Endothelial cell of umbilical vein (primary cell): Measurements from ENCODE around the gene BCL2A1. TPM values are rescaled to one million over a fixed set of nuclear protein-coding genes. Genes with fewer than 3 reads are reported as not detected.
"Not testable (repeated sequence)": the region's sequence is repeated elsewhere in the genome, so short reads cannot be mapped to it uniquely, and the experiment has no call there.

Experiments used
- BruUV-seq: library from RNA; stranded (reverse); fragments of 400-500 nt; replicated peaks from 2 replicates; lab custom pipeline; 2021; lab: Mats Ljungman, UMichigan
- CTCF ChIA-PET: fragments of 300-600, 350-600 bp; sonication (Branson Sonifier 250); formaldehyde crosslinking; loops from one replicate; lab custom pipeline; 2021; ENCODE audit warnings: antibody characterized with exemption, inconsistent platforms; lab: Charles Lee
- POLR2A ChIA-PET: fragments of 300-600, 350-600 bp; sonication (Branson Sonifier 250); formaldehyde crosslinking; loops from one replicate; lab custom pipeline; 2021; ENCODE audit warnings: antibody characterized with exemption, inconsistent platforms; lab: Charles Lee
- DNase-seq: peaks from one replicate; pipeline ENCODE4 v3.0.0-alpha.2; 2011; ENCODE audit warnings: low read depth, low spot score
- FAIRE-seq: peaks from 2 replicates; lab custom pipeline; 2011; peaks lifted over from hg19 to GRCh38; lab: Jason Lieb, UNC
- H2AFZ ChIP-seq: 2 replicates; pipeline ENCODE4 v1.6.0; 2012; ENCODE audit warnings: low read depth, low read length, control low read depth, inconsistent platforms
- H3K27ac ChIP-seq: 2 replicates; pipeline ENCODE4 v1.5.1; 2011; ENCODE audit warnings: low read depth, mild to moderate bottlenecking, control low read depth, low read length, moderate library complexity; ENCODE audit not compliant: insufficient read depth
- H3K27me3 ChIP-seq, 2 experiments: 2 replicates each; pipeline versions ENCODE4 v1.6.0 to v1.6.1; 2011; ENCODE audit warnings: low read length in 2 of 2, mixed read lengths in 1 of 2; ENCODE audit not compliant: control insufficient read depth in 2 of 2, insufficient read depth in 2 of 2
- H3K36me3 ChIP-seq, 2 experiments: 2 replicates in 1 of 2; 3 replicates in 1 of 2; pipeline ENCODE4 v1.5.1; 2011; ENCODE audit warnings: low read length in 2 of 2, mild to moderate bottlenecking in 1 of 2, moderate library complexity in 1 of 2; ENCODE audit not compliant: control insufficient read depth in 2 of 2, insufficient read depth in 2 of 2; ENCODE audit errors: extremely low read depth in 1 of 2
- H3K4me1 ChIP-seq: 3 replicates; pipeline ENCODE4 v1.5.1; 2011; ENCODE audit warnings: mild to moderate bottlenecking, low read length; ENCODE audit not compliant: control insufficient read depth, insufficient read depth; ENCODE audit errors: extremely low read depth
- H3K4me2 ChIP-seq: 2 replicates; pipeline ENCODE4 v1.6.1; 2011; ENCODE audit warnings: low read length, control low read depth, mixed read lengths; ENCODE audit not compliant: insufficient read depth
- H3K4me3 ChIP-seq, 3 experiments: fragments of 200-600 bp in 1 of 3; sonication (generic), shearing (Covaris generic) in 1 of 3; replicated peaks in 1 of 3; 2 replicates each; pipeline ENCODE4 v1.5.1; 2011 to 2016; ENCODE audit warnings: control low read depth in 3 of 3, low read length in 3 of 3, mild to moderate bottlenecking in 2 of 3, inconsistent platforms in 1 of 3, low read depth in 1 of 3, moderate library complexity in 1 of 3; ENCODE audit not compliant: insufficient read depth in 1 of 3
- H3K79me2 ChIP-seq: 2 replicates; pipeline ENCODE4 v1.6.0; 2012; ENCODE audit warnings: low read length, inconsistent platforms; ENCODE audit not compliant: control insufficient read depth, insufficient read depth
- H3K9ac ChIP-seq: replicated peaks from 2 replicates; pipeline ENCODE3; 2011; ENCODE audit warnings: low read length, control low read depth; ENCODE audit not compliant: insufficient read depth; ENCODE audit errors: extremely low read depth
- H3K9me1 ChIP-seq: replicated peaks from 3 replicates; pipeline ENCODE4 v1.6.0; 2011; ENCODE audit warnings: mild to moderate bottlenecking, low read length; ENCODE audit not compliant: control insufficient read depth, insufficient read depth; ENCODE audit errors: extremely low read depth
- H3K9me3 ChIP-seq: replicated peaks from 2 replicates; pipeline ENCODE4 v1.5.1; 2012; ENCODE audit warnings: low read length, inconsistent platforms; ENCODE audit not compliant: control insufficient read depth, insufficient read depth
- H4K20me1 ChIP-seq: replicated peaks from 2 replicates; pipeline ENCODE3; 2011; ENCODE audit warnings: mild to moderate bottlenecking, low read length; ENCODE audit not compliant: control insufficient read depth, insufficient read depth; ENCODE audit errors: extremely low read depth
- CTCF ChIP-seq, 2 donors: IDR thresholded peaks; 1 replicate in 1 of 2; 2 replicates in 1 of 2; pipeline ENCODE4 v1.5.1; 2011; ENCODE audit warnings: low read length in 2 of 2, mild to moderate bottlenecking in 2 of 2, moderate library complexity in 2 of 2, control low read depth in 1 of 2, inconsistent platforms in 1 of 2, low read depth in 1 of 2; ENCODE audit not compliant: insufficient read depth in 1 of 2; ENCODE audit errors: extremely low read depth in 1 of 2
- EZH2 ChIP-seq: IDR thresholded peaks from 2 replicates; pipeline ENCODE4 v1.6.1; 2012; ENCODE audit warnings: borderline replicate concordance, low read depth, mild to moderate bottlenecking, moderate library complexity, low read length, inconsistent platforms; ENCODE audit not compliant: severe bottlenecking
- FOS ChIP-seq: IDR thresholded peaks from 2 replicates; pipeline ENCODE4 v1.6.1; 2011; ENCODE audit warnings: mild to moderate bottlenecking, low read length, moderate library complexity, borderline replicate concordance; ENCODE audit not compliant: insufficient read depth
- GATA2 ChIP-seq: IDR thresholded peaks from 2 replicates; pipeline ENCODE4 v1.7.0; 2011; ENCODE audit warnings: low read depth, mild to moderate bottlenecking, moderate library complexity, mixed read lengths, low read length; ENCODE audit not compliant: insufficient read length, insufficient read depth
- MAX ChIP-seq: IDR thresholded peaks from 2 replicates; pipeline ENCODE4 v1.6.1; 2011; ENCODE audit not compliant: insufficient read depth, insufficient read length
- MYC ChIP-seq: IDR thresholded peaks from one replicate; pipeline ENCODE4 v1.6.1; 2011; ENCODE audit warnings: mild to moderate bottlenecking, low read depth, low read length
- dilution Hi-C: fragments of 300-500 bp; cut with MboI; formaldehyde crosslinking; loops from one replicate; pipeline ENCODE4 v1.15.0; 2019; ENCODE audit warnings: low sequenced_read_pairs; ENCODE audit not compliant: extremely low pct_ligation_motif_present
- intact Hi-C: fragments of 100-400 bp; cut with micrococcal nuclease; formaldehyde crosslinking; loops from one replicate; pipeline ENCODE4 v1.10.0; 2022
- polyA plus RNA-seq, 4 experiments: library from polyadenylated mRNA; depleted of rRNA in 3 of 4; stranded (reverse) in 3 of 4; unstranded in 1 of 4; fragments of >200 nt; gene quantifications; 2 replicates each; pipeline versions ENCODE4 v1.2.1 to v1.2.3, GENCODE V29; 2011 to 2012; ENCODE audit warnings: missing spikeins in 1 of 4
- total RNA-seq: library from RNA; stranded (reverse); gene quantifications from 2 replicates; pipeline ENCODE4 v1.2.3, GENCODE V29; 2021

Gene BCL2A1
- total and polyA plus RNA-seq, 2 donors (not counting 3 experiments of a cell fraction or from before 2014, with no cell fraction given): not detected

- Histone ChIP-seq H3K4me2 (no peak overlapping the region), H2AFZ (no peak overlapping the region), H3K79me2 (no peaks in the 10 kb centered on the region), H3K4me1 (no peaks in the 10 kb centered on the region), H3K9ac (no peak overlapping the region), H3K27ac (no peak overlapping the region), H3K9me1 (no peaks in the 10 kb centered on the region), H3K4me3 (no peak overlapping the region), H3K9me3 (no peaks in the 10 kb centered on the region), H4K20me1 (no peaks in the 10 kb centered on the region), H3K27me3 (peaks cover 0 to 6% of the 10 kb centered on the region in 2 experiments), H3K36me3 (no peaks in the 10 kb centered on the region)
- ChIA-PET CTCF (no interaction called here), POLR2A (no interaction called here)
- DNase-seq: no peak
- intact Hi-C loops: no loop called here
- TF ChIP-seq MAX (no peak), EZH2 (no peak), GATA2 (no peak), MYC (no peak), CTCF (IDR thresholded peaks at IDR 0.05; ENCODE audit: extremely low read depth in 1 of 2, insufficient read depth in 1 of 2, low read depth in 1 of 2, low read length in 2 of 2) (no peak), FOS (no peak)
- dilution Hi-C loops: no loop called here
- BruUV-seq: no TSS peak
- FAIRE-seq: no peak
Observed at GRCh38 chr15:80020731-80021130, 49.7 kb upstream of the BCL2A1 start.

- H3K4me2 ChIP-seq, H3K79me2 ChIP-seq, H3K27ac ChIP-seq, H3K9me3 ChIP-seq, H4K20me1 ChIP-seq, FAIRE-seq, CTCF ChIA-PET, POLR2A ChIA-PET, intact Hi-C loops, BruUV-seq, H3K4me1 ChIP-seq, H3K36me3 ChIP-seq, H3K9ac ChIP-seq, dilution Hi-C loops, H3K9me1 ChIP-seq, H3K27me3 ChIP-seq, H2AFZ ChIP-seq, H3K4me3 ChIP-seq, DNase-seq: not testable (repeated sequence)
Observed at GRCh38 chr15:80020149-80020548, 49.2 kb upstream of the BCL2A1 start.
